Keratinocyte (primary cell): Measurements from ENCODE around the gene BNC2.

Source experiments
- CTCF ChIP-seq, 3 experiments: IDR thresholded peaks in 1 of 3; conservative IDR thresholded peaks in 1 of 3; optimal IDR thresholded peaks in 1 of 3; 2 replicates in 2 of 3; 3 replicates in 1 of 3; pipeline versions ENCODE3 to v1.5.1; 2011; ENCODE audit warnings: low read length in 3 of 3, mild to moderate bottlenecking in 3 of 3, moderate library complexity in 2 of 3, control low read depth in 1 of 3, inconsistent platforms in 1 of 3; ENCODE audit not compliant: insufficient read depth in 2 of 3; ENCODE audit errors: extremely low read depth in 1 of 3
- EZH2 ChIP-seq: IDR thresholded peaks from one replicate; pipeline ENCODE4 v1.6.1; 2012; ENCODE audit warnings: inconsistent platforms, mild to moderate bottlenecking, low read length, moderate library complexity

GRCh38 chr9:16813838-16814237, 56.6 kb downstream of the BNC2 start:
- no peak for TF ChIP-seq CTCF (optimal IDR thresholded peaks at IDR 0.05 in 1 of 3, IDR thresholded peaks at IDR 0.05 in 1 of 3, conservative IDR thresholded peaks at IDR 0.05 in 1 of 3; ENCODE audit: extremely low read depth in 1 of 3, insufficient read depth in 2 of 3, low read length in 3 of 3)
- TF ChIP-seq EZH2 = no peak
